GM21515 (cell line): ENCODE measurements around the gene TBCEL.
A peak's percentile ranks its signal among the peaks of the same experiment; 100 is the strongest.
"Not testable (repeated sequence)": the region's sequence is repeated elsewhere in the genome, so short reads cannot be mapped to it uniquely, and the experiment has no call there.

Experiments
- ATAC-seq: cut with Tn5 transposase; IDR thresholded peaks from one replicate; pipeline ENCODE4 v1.9.1; 2021; ENCODE audit not compliant: unreplicated experiment

The TBCEL gene

GRCh38 chr11:121023848-121024751 is at the start of gene TBCEL:
Gene TBCEL, plus strand, starts transcription at chr11:121024102. Its CDS starts 21,589 bp downstream, at chr11:121045691.
- peak; percentile 98 for ATAC-seq

- ATAC-seq, result no peak
These were observed 49.4 kb upstream of the TBCEL start for GRCh38 chr11:120974466-120974865.

- ATAC-seq, result no peak
These were observed 48.9 kb upstream of the TBCEL start for GRCh38 chr11:120974965-120975364.

- no peak for ATAC-seq
These were observed 46.4 kb upstream of the TBCEL start for GRCh38 chr11:120977266-120978137.

GRCh38 chr11:120978701-120979100 is 45.2 kb upstream of the TBCEL start:
- ATAC-seq, result no peak

GRCh38 chr11:120985718-120986569 is 38.0 kb upstream of the TBCEL start:
- ATAC-seq, result no peak

- ATAC-seq, result no peak
These were observed 35.3 kb upstream of the TBCEL start for GRCh38 chr11:120988603-120989002.

- no peak for ATAC-seq
These were observed 31.8 kb upstream of the TBCEL start for GRCh38 chr11:120991830-120992686.

GRCh38 chr11:120994091-120994859 is 29.6 kb upstream of the TBCEL start:
- ATAC-seq, result no peak

GRCh38 chr11:120995184-120995583 is 28.7 kb upstream of the TBCEL start:
- no peak for ATAC-seq

- no peak for ATAC-seq
These were observed 26.9 kb upstream of the TBCEL start for GRCh38 chr11:120996973-120997372.

GRCh38 chr11:120998581-120998980 is 25.3 kb upstream of the TBCEL start:
- ATAC-seq, result no peak

GRCh38 chr11:121004206-121004840 is 19.6 kb upstream of the TBCEL start:
- no peak for ATAC-seq

GRCh38 chr11:121006922-121007321 is 17.0 kb upstream of the TBCEL start:
- no peak for ATAC-seq

GRCh38 chr11:121008551-121008950 is 15.4 kb upstream of the TBCEL start:
- no peak for ATAC-seq

GRCh38 chr11:121012091-121012490 is 11.8 kb upstream of the TBCEL start:
- no peak for ATAC-seq

- ATAC-seq, result no peak
These were observed 5.2 kb upstream of the TBCEL start for GRCh38 chr11:121018746-121019145.

- ATAC-seq, result not testable (repeated sequence)
These were observed 2.2 kb upstream of the TBCEL start for GRCh38 chr11:121021718-121022117.

GRCh38 chr11:121024989-121025388 is 1.1 kb downstream of the TBCEL start:
- no peak for ATAC-seq
